HG03565 (cell line): ENCODE measurements around the gene PALD1.

Source experiments
- ATAC-seq: cut with Tn5 transposase; IDR thresholded peaks from one replicate; pipeline ENCODE4 v1.9.1; 2021; ENCODE audit warnings: mild to moderate bottlenecking, moderate library complexity; ENCODE audit not compliant: unreplicated experiment

Gene PALD1

GRCh38 chr10:70552586-70552985, 74.0 kb downstream of the PALD1 start:
- ATAC-seq, result no peak

GRCh38 chr10:70555371-70555770, 76.8 kb downstream of the PALD1 start:
- no peak for ATAC-seq

GRCh38 chr10:70557086-70557845, 78.7 kb downstream of the PALD1 start:
- no peak for ATAC-seq

GRCh38 chr10:70557876-70558275, 79.3 kb downstream of the PALD1 start:
- no peak for ATAC-seq

- no peak for ATAC-seq
Measured at GRCh38 chr10:70558295-70558694, 79.7 kb downstream of the PALD1 start.

GRCh38 chr10:70558871-70559810, 80.6 kb downstream of the PALD1 start:
- peak; percentile 54 for ATAC-seq

GRCh38 chr10:70559861-70560260, 81.3 kb downstream of the PALD1 start:
- ATAC-seq, result no peak

GRCh38 chr10:70560511-70560941, 82.0 kb downstream of the PALD1 start:
- no peak for ATAC-seq

- ATAC-seq, result no peak
Measured at GRCh38 chr10:70561070-70561469, 82.5 kb downstream of the PALD1 start.

- no peak for ATAC-seq
Measured at GRCh38 chr10:70561558-70561957, 83.0 kb downstream of the PALD1 start.

GRCh38 chr10:70562036-70562755, 83.6 kb downstream of the PALD1 start:
- no peak for ATAC-seq

GRCh38 chr10:70563230-70563629, 84.7 kb downstream of the PALD1 start:
- no peak for ATAC-seq

- ATAC-seq, result no peak
Measured at GRCh38 chr10:70564113-70564725, 85.7 kb downstream of the PALD1 start.

- no peak for ATAC-seq
Measured at GRCh38 chr10:70564901-70565351, 86.4 kb downstream of the PALD1 start.

GRCh38 chr10:70565556-70566514, 87.3 kb downstream of the PALD1 start:
- no peak for ATAC-seq

GRCh38 chr10:70566515-70567290, 88.1 kb downstream of the PALD1 start:
- no peak for ATAC-seq

- no peak for ATAC-seq
Measured at GRCh38 chr10:70567603-70568002, 89.0 kb downstream of the PALD1 start.

GRCh38 chr10:70568113-70568512, 89.5 kb downstream of the PALD1 start:
- no peak for ATAC-seq
